H1 (cell line): Measurements from ENCODE around the gene ZFP36L1. TPM values are rescaled to one million over a fixed set of nuclear protein-coding genes. Genes with fewer than 3 reads are reported as not detected.

Source experiments
- CTCF ChIA-PET: fragments of 300-600 bp; sonication (Branson Sonifier 250); formaldehyde crosslinking; loops from one replicate; lab custom pipeline; 2021; ENCODE audit not compliant: partially characterized antibody; lab: Charles Lee
- POLR2A ChIA-PET: fragments of 300-600 bp; sonication (Branson Sonifier 250); formaldehyde crosslinking; loops from one replicate; lab custom pipeline; 2021; ENCODE audit warnings: inconsistent platforms; ENCODE audit not compliant: partially characterized antibody; lab: Charles Lee
- DNase-seq, 2 experiments: peaks; one replicate each; pipeline versions ENCODE4 v3.0.0 to v3.0.0-alpha.2; 2010 to 2022; ENCODE audit warnings: low spot score in 2 of 2, low read depth in 1 of 2, mixed read lengths in 1 of 2
- FAIRE-seq: peaks from 2 replicates; lab custom pipeline; 2011; peaks lifted over from hg19 to GRCh38; lab: Jason Lieb, UNC
- H2AFZ ChIP-seq: 2 replicates; pipeline ENCODE4 v1.8.1; 2012; ENCODE audit warnings: low read length, inconsistent platforms
- H2AK5ac ChIP-seq: 2 replicates; pipeline ENCODE4 v1.6.1; 2013; ENCODE audit warnings: low read depth, low read length
- H2BK120ac ChIP-seq: replicated peaks from 2 replicates; pipeline ENCODE3; 2013; ENCODE audit warnings: low read depth, low read length, inconsistent platforms
- H2BK12ac ChIP-seq: 2 replicates; pipeline ENCODE4 v1.6.1; 2013; ENCODE audit warnings: low read depth, low read length
- H2BK15ac ChIP-seq: 2 replicates; pipeline ENCODE4 v1.6.1; 2013; ENCODE audit warnings: low read length
- H2BK20ac ChIP-seq: 2 replicates; pipeline ENCODE4 v1.6.1; 2013; ENCODE audit warnings: low read length
- H2BK5ac ChIP-seq: 2 replicates; pipeline ENCODE4 v1.6.1; 2013; ENCODE audit warnings: low read depth, low read length
- H3K14ac ChIP-seq: 2 replicates; pipeline ENCODE4 v1.6.1; 2013; ENCODE audit warnings: inconsistent platforms; ENCODE audit not compliant: insufficient read length
- H3K18ac ChIP-seq: 2 replicates; pipeline ENCODE4 v1.6.1; 2013; ENCODE audit warnings: low read length; ENCODE audit errors: extremely low read depth
- H3K23ac ChIP-seq: 2 replicates; pipeline ENCODE4 v1.6.1; 2013; ENCODE audit warnings: inconsistent platforms; ENCODE audit not compliant: insufficient read length
- H3K23me2 ChIP-seq: 2 replicates; pipeline ENCODE4 v1.6.1; 2013; ENCODE audit warnings: low read depth, low read length
- H3K27ac ChIP-seq: 2 replicates; pipeline ENCODE4 v1.6.1; 2011; ENCODE audit warnings: low read depth, low read length, inconsistent platforms
- H3K27me3 ChIP-seq, 4 experiments: replicated peaks in 1 of 4; 1 replicate in 1 of 4; 2 replicates in 3 of 4; pipeline versions ENCODE4 v1.6.1 to v1.8.1; 2011 to 2013; ENCODE audit warnings: low read length in 3 of 4, mild to moderate bottlenecking in 3 of 4, inconsistent platforms in 2 of 4, mixed read lengths in 2 of 4, moderate library complexity in 1 of 4; ENCODE audit not compliant: control insufficient read depth in 3 of 4, insufficient read depth in 3 of 4; ENCODE audit errors: extremely low read depth in 1 of 4
- H3K36me3 ChIP-seq, 4 experiments: 2 replicates each; pipeline versions ENCODE4 v1.6.1 to v1.8.1; 2011 to 2013; ENCODE audit warnings: mild to moderate bottlenecking in 4 of 4, low read length in 3 of 4, moderate library complexity in 2 of 4, control low read depth in 1 of 4, inconsistent platforms in 1 of 4; ENCODE audit not compliant: insufficient read depth in 4 of 4, control insufficient read depth in 2 of 4
- H3K4ac ChIP-seq: replicated peaks from 2 replicates; pipeline ENCODE3; 2013; ENCODE audit warnings: low read length, low read depth, mixed read lengths, inconsistent platforms; ENCODE audit not compliant: insufficient read length
- H3K4me1 ChIP-seq, 4 experiments: replicated peaks in 1 of 4; 1 replicate in 1 of 4; 2 replicates in 3 of 4; pipeline versions ENCODE4 v1.6.1 to v1.8.1; 2011 to 2013; ENCODE audit warnings: low read length in 3 of 4, inconsistent platforms in 2 of 4, mixed read lengths in 1 of 4; ENCODE audit not compliant: insufficient read depth in 4 of 4, control insufficient read depth in 3 of 4
- H3K4me2 ChIP-seq, 2 experiments: 2 replicates each; pipeline versions ENCODE4 v1.6.1 to v1.8.1; 2011 to 2013; ENCODE audit warnings: low read depth in 2 of 2, low read length in 2 of 2, control low read depth in 1 of 2, inconsistent platforms in 1 of 2, mild to moderate bottlenecking in 1 of 2; ENCODE audit not compliant: insufficient read depth in 1 of 2
- H3K4me3 ChIP-seq, 4 experiments: fragments of 200-600, 300-600 bp in 1 of 4; sonication (generic), shearing (Covaris generic), sonication (Bioruptor Twin) in 1 of 4; 2 replicates each; pipeline versions ENCODE4 v1.5.1 to v1.8.1; 2011 to 2016; ENCODE audit warnings: low read length in 4 of 4, low read depth in 3 of 4, control low read depth in 2 of 4, inconsistent platforms in 2 of 4, mild to moderate bottlenecking in 2 of 4, mixed read lengths in 1 of 4, moderate library complexity in 1 of 4; ENCODE audit not compliant: insufficient read depth in 2 of 4; ENCODE audit errors: extremely low read depth in 1 of 4
- H3K56ac ChIP-seq: replicated peaks from 2 replicates; pipeline ENCODE3; 2013; ENCODE audit warnings: low read depth, mild to moderate bottlenecking, mixed read lengths, low read length, inconsistent platforms; ENCODE audit not compliant: insufficient read length
- H3K79me1 ChIP-seq: 2 replicates; pipeline ENCODE4 v1.6.1; 2013; ENCODE audit warnings: low read depth, low read length, control low read depth
- H3K79me2 ChIP-seq, 2 experiments: 2 replicates each; pipeline versions ENCODE4 v1.6.1 to v1.8.1; 2012 to 2013; ENCODE audit warnings: low read length in 2 of 2, mild to moderate bottlenecking in 2 of 2, inconsistent platforms in 1 of 2; ENCODE audit not compliant: insufficient read depth in 2 of 2, control insufficient read depth in 1 of 2
- H3K9ac ChIP-seq, 4 experiments: replicated peaks in 1 of 4; 1 replicate in 1 of 4; 2 replicates in 3 of 4; pipeline versions ENCODE4 v1.6.1 to v1.8.1; 2011 to 2013; ENCODE audit warnings: low read depth in 3 of 4, low read length in 3 of 4, control low read depth in 2 of 4, mild to moderate bottlenecking in 2 of 4, moderate library complexity in 2 of 4, inconsistent platforms in 1 of 4; ENCODE audit errors: extremely low read depth in 1 of 4
- H3K9me3 ChIP-seq, 2 experiments: 2 replicates each; pipeline versions ENCODE4 v1.6.1 to v1.8.1; 2012 to 2013; ENCODE audit warnings: mild to moderate bottlenecking in 2 of 2, moderate library complexity in 2 of 2, control low read depth in 1 of 2, inconsistent platforms in 1 of 2, low read depth in 1 of 2, low read length in 1 of 2, mixed read lengths in 1 of 2; ENCODE audit not compliant: insufficient read depth in 2 of 2
- H4K20me1 ChIP-seq, 2 experiments: replicated peaks in 1 of 2; 2 replicates each; pipeline versions ENCODE3 to v1.8.1; 2011 to 2013; ENCODE audit warnings: inconsistent platforms in 2 of 2, low read length in 2 of 2, mild to moderate bottlenecking in 1 of 2; ENCODE audit not compliant: insufficient read depth in 2 of 2, control insufficient read depth in 1 of 2
- H4K5ac ChIP-seq: 2 replicates; pipeline ENCODE4 v1.6.1; 2013; ENCODE audit warnings: low read length, low read depth, mixed read lengths, inconsistent platforms; ENCODE audit not compliant: insufficient read length
- H4K8ac ChIP-seq: 2 replicates; pipeline ENCODE4 v1.8.0; 2013; ENCODE audit warnings: mild to moderate bottlenecking, moderate library complexity, low read length, inconsistent platforms; ENCODE audit not compliant: insufficient read depth; ENCODE audit errors: extremely low read depth
- H4K91ac ChIP-seq: replicated peaks from 2 replicates; pipeline ENCODE3; 2013; ENCODE audit warnings: low read length, mixed read lengths, inconsistent platforms; ENCODE audit not compliant: insufficient read length
- POLR2AphosphoS5 ChIP-seq: IDR thresholded peaks from 2 replicates; pipeline ENCODE4 v1.6.1; 2011; ENCODE audit warnings: low read depth, low read length
- WGBS, 2 experiments: shearing (Covaris generic) in 1 of 2; methylation state at CpG; one replicate each; pipeline versions ENCODE4 v1.1.6 to v1.1.7; 2013 to 2015; ENCODE audit warnings: low lambda C conversion rate in 2 of 2, mixed read lengths in 2 of 2, inconsistent platforms in 1 of 2, low coverage in 1 of 2, missing lambda C conversion rate in 1 of 2; ENCODE audit not compliant: insufficient replicate concordance in 2 of 2, insufficient coverage in 1 of 2, insufficient read length in 1 of 2; ENCODE audit errors: extremely low coverage in 1 of 2, missing lambda C conversion rate in 1 of 2; 5-methylcytosine and 5-hydroxymethylcytosine counted together
- polyA plus RNA-seq, 7 experiments: library from polyadenylated mRNA; depleted of rRNA in 3 of 7; stranded (reverse) in 5 of 7; unstranded in 2 of 7; fragments of >200 nt in 5 of 7; fragments of 200-250 nt in 2 of 7; gene quantifications; 1 replicate in 5 of 7; 2 replicates in 1 of 7; 4 replicates in 1 of 7; pipeline versions ENCODE4 v1.2.1 to v1.2.3, GENCODE V29; 2011 to 2013; ENCODE audit warnings: missing spikeins in 2 of 7, mixed read lengths in 2 of 7
- total RNA-seq: library from RNA; stranded (reverse); fragmentation: NEBNext Ultra II Directional; extraction: Animal tissue kit (Norgen Biotek cat#: 25700); gene quantifications from 2 replicates; pipeline ENCODE4 v1.2.1, GENCODE V29; 2021

Gene ZFP36L1
- total and polyA plus RNA-seq, 2 of the 8 experiments (the other 6 are each of a cell fraction or from before 2014, with no cell fraction given) = 80.4 to 132 TPM

GRCh38 chr14:68794130-68794850, 1.4 kb upstream of the ZFP36L1 start:
- H3K4me2 ChIP-seq = peak overlapping the region; percentile 96 to 97
- peaks cover 26 to 49% of the 10 kb centered on the region in 2 experiments for H3K79me2 ChIP-seq
- H3K4ac ChIP-seq = peak overlapping the region; percentile 28
- peak overlapping the region; percentile 93; the same call in 1 of the 2 replicates for H2BK12ac ChIP-seq
- 0 out of 2 replicates have a peak overlapping the region, but pooled peaks have one; percentile 6 for H2BK20ac ChIP-seq
- peaks cover 27% of the 10 kb centered on the region in 2 experiments for H4K20me1 ChIP-seq
- peaks cover 9 to 19% (median 12%) of the 10 kb centered on the region in 4 experiments for H3K36me3 ChIP-seq
- peaks cover 5 to 28% (median 16%) of the 10 kb centered on the region in 4 experiments for H3K4me1 ChIP-seq
- peak overlapping the region; percentile 87; the same call in 1 of the 2 replicates for H2AK5ac ChIP-seq
- peak overlapping the region; percentile 79 to 99 (median 94) for H3K4me3 ChIP-seq
- 1% methylated on average over 33 of the region's 41 CpGs; no CpG with 5 or more reads in 1 of the 2 experiments for WGBS, 2 experiments
- peak overlapping the region; percentile 98 for H3K27ac ChIP-seq
- FAIRE-seq = no peak
- peak overlapping the region; percentile 94 for H3K56ac ChIP-seq
- ChIA-PET POLR2A (interaction anchor here (1.2 to 3.7 kb wide), 5 partner anchors 14 to 207 kb away, joined by 3 to 76 read pairs (median 9); no protein-coding TSS in a partner anchor), CTCF (interaction anchor here (5.4 kb wide), 1 partner anchor 22 kb away, joined by 54 read pairs; no protein-coding TSS in a partner anchor)
- H3K14ac ChIP-seq = peak overlapping the region; percentile 32
- H2AFZ ChIP-seq = no peak overlapping the region
- peaks cover 17% of the 10 kb centered on the region; the same call in 1 of the 2 replicates for H3K23me2 ChIP-seq
- peak overlapping the region; percentile 99 for H2BK5ac ChIP-seq
- H4K8ac ChIP-seq = peak overlapping the region; percentile 99
- H3K27me3 ChIP-seq = no peaks in the 10 kb centered on the region
- peak overlapping the region; percentile 91 to 97 (median 95) for H3K9ac ChIP-seq
- H3K18ac ChIP-seq = peak overlapping the region; percentile 95
- peaks cover 9% of the 10 kb centered on the region; the same call in 1 of the 2 replicates for H3K79me1 ChIP-seq
- peaks cover 0 to 4% of the 10 kb centered on the region in 2 experiments; a peak in 1 of 4 replicates for H3K9me3 ChIP-seq
- H2BK120ac ChIP-seq = peak overlapping the region; percentile 50
- no peak overlapping the region for H3K23ac ChIP-seq
- no peak overlapping the region for H2BK15ac ChIP-seq
- H4K91ac ChIP-seq = peak overlapping the region; percentile 68
- H4K5ac ChIP-seq = peak overlapping the region; percentile 84
- peak in 1 of 2 experiments; percentile 55 for DNase-seq
- peak; percentile 94 for TF ChIP-seq POLR2AphosphoS5
